ENCODE measurements around the gene SNX8.

SNX8 gene

GRCh38 chr7:2263176-2263575 lies 51.1 kb downstream of the SNX8 start:
- ATAC-seq (replicated peaks; ENCODE audit: extremely low read depth, poor library complexity, severe bottlenecking): no peak
- no peak overlapping the region for H3K27ac Mint-ChIP-seq (ENCODE audit: low read depth)
- DNase-seq (ENCODE audit: low spot score in 2 of 2): no peak
- no peak overlapping the region for H3K4me3 Mint-ChIP-seq
- peaks cover 14% of the 10 kb centered on the region for H3K4me1 Mint-ChIP-seq
- H3K27me3 Mint-ChIP-seq: no peaks in the 10 kb centered on the region
- H3K36me3 Mint-ChIP-seq (ENCODE audit: insufficient read depth): peaks cover 4% of the 10 kb centered on the region
- no peaks in the 10 kb centered on the region for H3K9me3 Mint-ChIP-seq

GRCh38 chr7:2261611-2262010 lies 52.6 kb downstream of the SNX8 start:
- peak; percentile 19 for ATAC-seq (replicated peaks; ENCODE audit: extremely low read depth, poor library complexity, severe bottlenecking)

GRCh38 chr7:2260820-2261219 lies 53.4 kb downstream of the SNX8 start:
- H3K4me3 Mint-ChIP-seq: no peak overlapping the region
- peaks cover 14% of the 10 kb centered on the region for H3K4me1 Mint-ChIP-seq
- DNase-seq (ENCODE audit: low spot score in 2 of 2) (no peak), ATAC-seq (replicated peaks; ENCODE audit: extremely low read depth, poor library complexity, severe bottlenecking) (no peak)
- no peaks in the 10 kb centered on the region for H3K27me3 Mint-ChIP-seq
- no peaks in the 10 kb centered on the region for H3K9me3 Mint-ChIP-seq
- H3K36me3 Mint-ChIP-seq (ENCODE audit: insufficient read depth): peaks cover 4% of the 10 kb centered on the region
- H3K27ac Mint-ChIP-seq (ENCODE audit: low read depth): no peak overlapping the region

More at GRCh38 chr7:2261611-2262010, 52.6 kb downstream of the SNX8 start:
- Mint-ChIP-seq H3K4me1 (peaks cover 14% of the 10 kb centered on the region), H3K36me3 (ENCODE audit: insufficient read depth) (peaks cover 4% of the 10 kb centered on the region), H3K9me3 (no peaks in the 10 kb centered on the region), H3K4me3 (no peak overlapping the region), H3K27ac (ENCODE audit: low read depth) (peak overlapping the region; percentile 47), H3K27me3 (no peaks in the 10 kb centered on the region)
- DNase-seq (ENCODE audit: low spot score in 2 of 2): no peak

GRCh38 chr7:2259480-2259879 lies 54.8 kb downstream of the SNX8 start:
- DNase-seq (ENCODE audit: low spot score in 2 of 2) (no peak), ATAC-seq (replicated peaks; ENCODE audit: extremely low read depth, poor library complexity, severe bottlenecking) (no peak)
- Mint-ChIP-seq H3K27me3 (no peaks in the 10 kb centered on the region), H3K4me1 (peaks cover 14% of the 10 kb centered on the region), H3K4me3 (peak overlapping the region; percentile 40), H3K27ac (ENCODE audit: low read depth) (peak overlapping the region; percentile 55), H3K36me3 (ENCODE audit: insufficient read depth) (peaks cover 4% of the 10 kb centered on the region), H3K9me3 (no peaks in the 10 kb centered on the region)

- Mint-ChIP-seq H3K9me3 (no peaks in the 10 kb centered on the region), H3K4me3 (peak overlapping the region; percentile 40), H3K27ac (ENCODE audit: low read depth) (peak overlapping the region; percentile 55), H3K36me3 (ENCODE audit: insufficient read depth) (peaks cover 4% of the 10 kb centered on the region), H3K4me1 (peaks cover 14% of the 10 kb centered on the region), H3K27me3 (no peaks in the 10 kb centered on the region)
- DNase-seq (ENCODE audit: low spot score in 2 of 2) (peak in 1 of 2 donors; percentile 29), ATAC-seq (replicated peaks; ENCODE audit: extremely low read depth, poor library complexity, severe bottlenecking) (peak; percentile 71)
Measured at GRCh38 chr7:2258661-2259365, 55.4 kb downstream of the SNX8 start.

- H3K4me3 Mint-ChIP-seq: no peak overlapping the region
- no peaks in the 10 kb centered on the region for H3K27me3 Mint-ChIP-seq
- DNase-seq (ENCODE audit: low spot score in 2 of 2) (no peak), ATAC-seq (replicated peaks; ENCODE audit: extremely low read depth, poor library complexity, severe bottlenecking) (no peak)
- peaks cover 18% of the 10 kb centered on the region for H3K4me1 Mint-ChIP-seq
- no peak overlapping the region for H3K27ac Mint-ChIP-seq (ENCODE audit: low read depth)
- no peaks in the 10 kb centered on the region for H3K9me3 Mint-ChIP-seq
- H3K36me3 Mint-ChIP-seq (ENCODE audit: insufficient read depth): peaks cover 4% of the 10 kb centered on the region
Measured at GRCh38 chr7:2257651-2258050, 56.6 kb downstream of the SNX8 start.

- H3K4me1 Mint-ChIP-seq: peaks cover 18% of the 10 kb centered on the region
- ATAC-seq (replicated peaks; ENCODE audit: extremely low read depth, poor library complexity, severe bottlenecking): no peak
- no peak overlapping the region for H3K27ac Mint-ChIP-seq (ENCODE audit: low read depth)
- H3K27me3 Mint-ChIP-seq: no peaks in the 10 kb centered on the region
- DNase-seq (ENCODE audit: low spot score in 2 of 2): no peak
- H3K36me3 Mint-ChIP-seq (ENCODE audit: insufficient read depth): peaks cover 4% of the 10 kb centered on the region
- no peak overlapping the region for H3K4me3 Mint-ChIP-seq
- no peaks in the 10 kb centered on the region for H3K9me3 Mint-ChIP-seq
Measured at GRCh38 chr7:2257046-2257551, 57.1 kb downstream of the SNX8 start.

GRCh38 chr7:2256306-2257045 lies 57.8 kb downstream of the SNX8 start:
- no peak overlapping the region for H3K4me3 Mint-ChIP-seq
- no peaks in the 10 kb centered on the region for H3K9me3 Mint-ChIP-seq
- H3K27ac Mint-ChIP-seq (ENCODE audit: low read depth): no peak overlapping the region
- H3K4me1 Mint-ChIP-seq: peaks cover 18% of the 10 kb centered on the region
- ATAC-seq (replicated peaks; ENCODE audit: extremely low read depth, poor library complexity, severe bottlenecking) (no peak), DNase-seq (ENCODE audit: low spot score in 2 of 2) (no peak)
- no peaks in the 10 kb centered on the region for H3K27me3 Mint-ChIP-seq
- H3K36me3 Mint-ChIP-seq (ENCODE audit: insufficient read depth): peaks cover 3% of the 10 kb centered on the region

GRCh38 chr7:2255145-2256139 lies 58.8 kb downstream of the SNX8 start:
- H3K4me1 Mint-ChIP-seq: peaks cover 18% of the 10 kb centered on the region
- no peak for ATAC-seq (replicated peaks; ENCODE audit: extremely low read depth, poor library complexity, severe bottlenecking)

GRCh38 chr7:2254429-2255144 lies 59.7 kb downstream of the SNX8 start:
- no peaks in the 10 kb centered on the region for H3K9me3 Mint-ChIP-seq
- H3K36me3 Mint-ChIP-seq (ENCODE audit: insufficient read depth): peaks cover 5% of the 10 kb centered on the region
- DNase-seq (ENCODE audit: low spot score in 2 of 2) (no peak), ATAC-seq (replicated peaks; ENCODE audit: extremely low read depth, poor library complexity, severe bottlenecking) (no peak)
- H3K27me3 Mint-ChIP-seq: no peaks in the 10 kb centered on the region
- H3K4me1 Mint-ChIP-seq: peaks cover 13% of the 10 kb centered on the region
- no peak overlapping the region for H3K27ac Mint-ChIP-seq (ENCODE audit: low read depth)
- H3K4me3 Mint-ChIP-seq: no peak overlapping the region

More at GRCh38 chr7:2255145-2256139, 58.8 kb downstream of the SNX8 start:
- no peaks in the 10 kb centered on the region for H3K27me3 Mint-ChIP-seq
- no peak overlapping the region for H3K4me3 Mint-ChIP-seq
- no peak for DNase-seq (ENCODE audit: low spot score in 2 of 2)
- no peak overlapping the region for H3K27ac Mint-ChIP-seq (ENCODE audit: low read depth)
- H3K36me3 Mint-ChIP-seq (ENCODE audit: insufficient read depth): peaks cover 5% of the 10 kb centered on the region
- H3K9me3 Mint-ChIP-seq: no peaks in the 10 kb centered on the region

- Mint-ChIP-seq H3K4me1 (peaks cover 12% of the 10 kb centered on the region), H3K9me3 (no peaks in the 10 kb centered on the region), H3K27ac (ENCODE audit: low read depth) (peak overlapping the region; percentile 59), H3K36me3 (ENCODE audit: insufficient read depth) (peaks cover 6% of the 10 kb centered on the region), H3K4me3 (no peak overlapping the region), H3K27me3 (no peaks in the 10 kb centered on the region)
- no peak for ATAC-seq (replicated peaks; ENCODE audit: extremely low read depth, poor library complexity, severe bottlenecking)
- no peak for DNase-seq (ENCODE audit: low spot score in 2 of 2)
Measured at GRCh38 chr7:2253525-2254244, 60.6 kb downstream of the SNX8 start.
